SH-SY5Y (cell line): ENCODE data around the gene EDEM2.

Experiments used
- GATA2 ChIP-seq: IDR thresholded peaks from 2 replicates; pipeline ENCODE4 v1.6.1; 2011; ENCODE audit warnings: mild to moderate bottlenecking, low read depth, low read length
- GATA3 ChIP-seq: IDR thresholded peaks from 2 replicates; pipeline ENCODE4 v1.6.1; 2011; ENCODE audit warnings: low read depth, mild to moderate bottlenecking, low read length, moderate library complexity

Gene EDEM2

GRCh38 chr20:35079472-35080347 lies 67.4 kb downstream of the EDEM2 start:
- no peak for TF ChIP-seq GATA3
- no peak for TF ChIP-seq GATA2

- TF ChIP-seq GATA3 = no peak
- TF ChIP-seq GATA2 = no peak
Observed at GRCh38 chr20:35077872-35078271, 69.3 kb downstream of the EDEM2 start.

DNA sequence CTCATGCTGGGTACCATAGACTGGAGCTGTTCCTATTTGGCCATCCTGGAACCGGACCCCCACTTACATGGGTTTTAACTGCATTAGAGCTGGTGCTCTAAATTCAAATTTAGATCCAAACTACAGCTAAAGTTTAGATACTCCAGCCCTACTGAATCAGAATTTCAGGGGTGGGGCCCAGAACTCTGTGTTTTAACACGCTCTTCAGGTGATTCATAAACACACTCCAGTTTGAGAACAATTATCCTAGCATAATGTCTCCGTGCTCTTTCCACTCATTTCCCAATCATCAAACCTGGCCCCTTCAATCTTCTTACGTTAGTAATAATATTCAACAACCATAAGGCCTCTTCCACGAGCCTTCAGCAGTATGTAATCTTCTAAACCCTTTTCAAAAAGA lies 69.8 kb downstream of the EDEM2 start:
- TF ChIP-seq GATA2 (no peak), GATA3 (no peak)

DNA sequence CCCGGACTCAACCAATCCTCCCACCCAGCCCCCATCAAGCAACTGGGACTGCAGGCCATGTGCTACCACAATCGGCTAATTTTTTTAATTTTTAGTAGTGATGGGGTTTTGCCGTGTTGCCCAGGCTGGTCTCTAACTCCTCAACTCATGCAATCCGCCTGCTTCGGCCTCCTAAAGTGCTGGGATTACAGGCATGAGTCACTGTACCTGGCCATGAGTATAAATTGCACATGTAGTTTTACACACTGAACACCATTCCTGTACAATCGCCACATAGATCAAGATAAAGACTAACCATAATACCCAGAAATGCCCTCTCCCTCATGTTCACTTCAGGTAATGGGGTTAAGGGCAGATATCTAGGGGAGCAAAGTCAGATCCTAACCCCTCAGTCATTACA lies 80.9 kb downstream of the EDEM2 start:
- TF ChIP-seq GATA3 (no peak), GATA2 (no peak)
